ENCODE results near the gene MEGF11.

Gene MEGF11

DNA sequence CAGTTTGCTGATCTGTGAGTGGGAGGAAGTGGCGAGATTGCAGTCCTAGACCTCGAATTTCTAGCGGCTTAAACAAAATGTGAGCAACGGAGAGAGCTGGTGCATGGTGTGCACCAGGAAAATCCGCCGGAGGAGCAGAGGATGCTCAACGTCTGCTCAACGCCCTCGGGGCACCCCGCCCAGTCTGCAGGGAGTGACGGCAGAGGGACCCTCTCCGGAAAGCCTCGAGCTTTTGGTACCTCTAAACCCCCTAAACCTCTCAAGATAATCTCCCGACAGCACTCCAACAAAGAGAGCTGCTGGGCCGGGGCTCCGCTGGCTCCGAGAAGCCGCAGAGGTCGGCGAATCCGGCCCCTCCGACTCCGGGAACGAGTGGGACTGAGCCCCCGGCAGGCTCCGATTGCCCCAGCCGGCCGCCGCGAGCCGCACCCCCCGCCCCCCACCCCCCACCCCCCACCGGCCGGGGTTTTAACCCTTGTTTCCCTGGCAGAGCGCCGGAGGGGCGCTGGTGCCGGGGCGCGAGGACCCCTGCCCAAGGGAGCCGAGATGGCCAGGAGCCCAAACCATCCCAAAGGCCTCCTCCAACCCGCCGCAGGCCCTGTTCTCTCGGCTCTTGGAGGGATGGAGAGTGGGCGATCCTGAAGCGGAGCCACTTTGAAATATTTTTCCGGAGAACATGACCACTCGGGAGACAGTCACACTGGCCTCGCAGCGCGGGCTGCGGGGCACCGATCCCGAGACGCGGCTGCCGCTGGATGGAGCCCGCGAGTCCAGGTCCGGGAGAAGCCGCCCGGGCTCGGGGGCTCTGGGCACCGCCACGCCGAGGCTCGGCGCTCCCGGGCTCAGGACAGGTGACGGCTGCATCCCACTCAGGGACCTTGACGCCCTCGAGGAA lies 1.5 kb downstream of the MEGF11 start:
- POLR2A ChIA-PET, result no interaction called here
- Histone ChIP-seq H3K27ac (ENCODE audit: extremely low read depth, low read depth, low read length) (no peak overlapping the region), H3K4me3 (ENCODE audit: low read depth, low read length) (peak overlapping the region; percentile 38), H3K4me1 (ENCODE audit: control insufficient read depth, insufficient read depth, low read length) (peaks cover 17% of the 10 kb centered on the region), H3K9me3 (ENCODE audit: control insufficient read depth, insufficient read depth, low read depth, low read length) (no peaks in the 10 kb centered on the region), H3K36me3 (ENCODE audit: control insufficient read depth in 2 of 2, insufficient read depth in 1 of 2, low read length in 2 of 2) (no peaks in the 10 kb centered on the region)
- CTCF ChIA-PET, result interaction anchor here (0.6 to 2.5 kb wide), 12 partner anchors 9 to 334 kb away, joined by 3 to 11 read pairs (median 4); no protein-coding TSS in a partner anchor
- TF ChIP-seq ZNF488 (tag by site-specific recombination; IDR thresholded peaks at IDR 0.05), result no peak
- TF ChIP-seq ZNF529 (tag by site-specific recombination; IDR thresholded peaks at IDR 0.05; ENCODE audit: insufficient replicate concordance), result no peak
- peak; percentile 83 for TF ChIP-seq IKZF3 (tag by site-specific recombination; IDR thresholded peaks at IDR 0.05)
- no peak for TF ChIP-seq ZNF571 (tag by site-specific recombination; IDR thresholded peaks at IDR 0.05)
- TF ChIP-seq ZNF473 (tag by site-specific recombination; IDR thresholded peaks at IDR 0.05), result no peak
- no peak for TF ChIP-seq ZNF112 (tag by site-specific recombination; IDR thresholded peaks at IDR 0.05)
- no peak for TF ChIP-seq ZNF354C (tag by site-specific recombination; IDR thresholded peaks at IDR 0.05; ENCODE audit: borderline replicate concordance, low read depth)
- peak; percentile 77 for TF ChIP-seq ZNF660 (tag by site-specific recombination; IDR thresholded peaks at IDR 0.05)
- TF ChIP-seq ZNF146 (tag by site-specific recombination; IDR thresholded peaks at IDR 0.05), result no peak
- no peak for TF ChIP-seq ZBTB21 (tag by site-specific recombination; IDR thresholded peaks at IDR 0.05)
- TF ChIP-seq ZNF26 (tag by site-specific recombination; IDR thresholded peaks at IDR 0.05), result no peak
- peak; percentile 42; the same call in 1 of the 2 replicates for TF ChIP-seq ZNF561 (tag by site-specific recombination; IDR thresholded peaks at IDR 0.05; ENCODE audit: borderline replicate concordance)
- TF ChIP-seq ZNF350 (tag by site-specific recombination; IDR thresholded peaks at IDR 0.05), result no peak
- no peak for TF ChIP-seq PRDM1 (tag by site-specific recombination; IDR thresholded peaks at IDR 0.05)
- TF ChIP-seq ZNF610 (tag by site-specific recombination; IDR thresholded peaks at IDR 0.05; ENCODE audit: borderline replicate concordance), result no peak
- TF ChIP-seq ZNF404 (tag by site-specific recombination; IDR thresholded peaks at IDR 0.05), result no peak
- no peak for TF ChIP-seq OSR2 (tag by site-specific recombination; IDR thresholded peaks at IDR 0.05)
- no peak for TF ChIP-seq ZNF549 (tag by site-specific recombination; IDR thresholded peaks at IDR 0.05)
- TF ChIP-seq ZNF658 (tag by site-specific recombination; IDR thresholded peaks at IDR 0.05), result no peak
- TF ChIP-seq ZNF558 (tag by site-specific recombination; IDR thresholded peaks at IDR 0.05), result no peak
- TF ChIP-seq, protein P1, sequence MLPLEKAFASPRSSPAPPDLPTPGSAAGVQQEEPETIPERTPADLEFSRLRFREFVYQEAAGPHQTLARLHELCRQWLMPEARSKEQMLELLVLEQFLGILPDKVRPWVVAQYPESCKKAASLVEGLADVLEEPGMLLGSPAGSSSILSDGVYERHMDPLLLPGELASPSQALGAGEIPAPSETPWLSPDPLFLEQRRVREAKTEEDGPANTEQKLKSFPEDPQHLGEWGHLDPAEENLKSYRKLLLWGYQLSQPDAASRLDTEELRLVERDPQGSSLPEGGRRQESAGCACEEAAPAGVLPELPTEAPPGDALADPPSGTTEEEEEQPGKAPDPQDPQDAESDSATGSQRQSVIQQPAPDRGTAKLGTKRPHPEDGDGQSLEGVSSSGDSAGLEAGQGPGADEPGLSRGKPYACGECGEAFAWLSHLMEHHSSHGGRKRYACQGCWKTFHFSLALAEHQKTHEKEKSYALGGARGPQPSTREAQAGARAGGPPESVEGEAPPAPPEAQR (tag by site-specific recombination; IDR thresholded peaks at IDR 0.05), result no peak
- no peak for TF ChIP-seq ZNF155 (tag by site-specific recombination; IDR thresholded peaks at IDR 0.05)
- TF ChIP-seq FEZF1 (tag by site-specific recombination; IDR thresholded peaks at IDR 0.05), result no peak
- no peak for TF ChIP-seq ZNF791 (tag by site-specific recombination; IDR thresholded peaks at IDR 0.05)
- TF ChIP-seq ZNF48 (tag by site-specific recombination; IDR thresholded peaks at IDR 0.05), result no peak
- TF ChIP-seq ZNF157 (tag by site-specific recombination; IDR thresholded peaks at IDR 0.05), result no peak
- TF ChIP-seq ZFP37 (tag by site-specific recombination; IDR thresholded peaks at IDR 0.05), result 0 out of 2 replicates have a peak, but pooled peaks have one; percentile 85
- TF ChIP-seq ZNF114 (tag by site-specific recombination; IDR thresholded peaks at IDR 0.05), result no peak
- no peak for TF ChIP-seq ZNF211 (tag by site-specific recombination; IDR thresholded peaks at IDR 0.05; ENCODE audit: low read depth)
- TF ChIP-seq SP3 (tag by site-specific recombination; IDR thresholded peaks at IDR 0.05), result no peak
- TF ChIP-seq ZNF362 (tag by site-specific recombination; IDR thresholded peaks at IDR 0.05), result no peak
- no peak for TF ChIP-seq ZNF175 (tag by site-specific recombination; IDR thresholded peaks at IDR 0.05)
- TF ChIP-seq ZNF692 (tag by site-specific recombination; IDR thresholded peaks at IDR 0.05), result 0 out of 2 replicates have a peak, but pooled peaks have one; percentile 11
- no peak for TF ChIP-seq ZNF677 (tag by site-specific recombination; IDR thresholded peaks at IDR 0.05)
